Activated T-helper 17 cell treated with anti-CD3 and anti-CD28 coated beads, Interleukin-2, amount 50 U/mL, for 72 hours (primary cell): ENCODE measurements around the gene PTPN4. TPM values are rescaled to one million over a fixed set of nuclear protein-coding genes. Genes with fewer than 3 reads are reported as not detected.
"Not testable (repeated sequence)": the region's sequence is repeated elsewhere in the genome, so short reads cannot be mapped to it uniquely, and the experiment has no call there.

Source experiments
- ATAC-seq: fragments of 150-1000 bp; cut with Tn5 transposase; replicated peaks from 2 replicates; pipeline ENCODE4 v1.10.0; 2021; ENCODE audit warnings: mild to moderate bottlenecking, moderate library complexity
- H3K27ac Mint-ChIP-seq: one replicate; pipeline ENCODE4 v1.8.0; 2022; ENCODE audit warnings: mixed read lengths
- H3K27me3 Mint-ChIP-seq: one replicate; pipeline ENCODE4 v1.8.0; 2022; ENCODE audit warnings: mixed read lengths
- H3K36me3 Mint-ChIP-seq: one replicate; pipeline ENCODE4 v1.8.0; 2022; ENCODE audit warnings: low read depth, mild to moderate bottlenecking, mixed read lengths
- H3K4me1 Mint-ChIP-seq: one replicate; pipeline ENCODE4 v1.8.0; 2022; ENCODE audit warnings: mixed read lengths
- H3K4me3 Mint-ChIP-seq: one replicate; pipeline ENCODE4 v1.8.0; 2022; ENCODE audit warnings: mild to moderate bottlenecking, mixed read lengths
- H3K9me3 Mint-ChIP-seq: one replicate; pipeline ENCODE4 v1.8.0; 2022; ENCODE audit warnings: mixed read lengths
- total RNA-seq, 2 donors: library from RNA; stranded (reverse); gene quantifications; one replicate each; pipeline ENCODE4 v1.2.3, GENCODE V29; 2022

The PTPN4 gene
- total RNA-seq, 2 donors from 2014 or later = 34.9 to 49.4 TPM

- H3K27me3 Mint-ChIP-seq = no peaks in the 10 kb centered on the region
- H3K36me3 Mint-ChIP-seq = no peaks in the 10 kb centered on the region
- no peak for ATAC-seq
- no peak overlapping the region for H3K4me3 Mint-ChIP-seq
- H3K27ac Mint-ChIP-seq = no peak overlapping the region
- H3K4me1 Mint-ChIP-seq = peaks cover 4% of the 10 kb centered on the region
- H3K9me3 Mint-ChIP-seq = no peaks in the 10 kb centered on the region
Measured at GRCh38 chr2:120018549-120018948, 258.8 kb downstream of the PTPN4 start.

GRCh38 chr2:120020554-120020953 is 260.8 kb downstream of the PTPN4 start:
- no peak overlapping the region for H3K4me3 Mint-ChIP-seq
- peaks cover 4% of the 10 kb centered on the region for H3K4me1 Mint-ChIP-seq
- no peak overlapping the region for H3K27ac Mint-ChIP-seq
- H3K36me3 Mint-ChIP-seq = no peaks in the 10 kb centered on the region
- no peak for ATAC-seq
- no peaks in the 10 kb centered on the region for H3K27me3 Mint-ChIP-seq
- no peaks in the 10 kb centered on the region for H3K9me3 Mint-ChIP-seq

- not testable (repeated sequence) for H3K4me3 Mint-ChIP-seq, H3K9me3 Mint-ChIP-seq, ATAC-seq, H3K4me1 Mint-ChIP-seq, H3K27me3 Mint-ChIP-seq, H3K27ac Mint-ChIP-seq, H3K36me3 Mint-ChIP-seq
Measured at GRCh38 chr2:120022505-120022904, 262.8 kb downstream of the PTPN4 start.

GRCh38 chr2:120026890-120027289 is 267.2 kb downstream of the PTPN4 start:
- Mint-ChIP-seq H3K36me3 (no peaks in the 10 kb centered on the region), H3K4me3 (no peak overlapping the region), H3K27me3 (no peaks in the 10 kb centered on the region), H3K4me1 (no peaks in the 10 kb centered on the region), H3K27ac (no peak overlapping the region), H3K9me3 (no peaks in the 10 kb centered on the region)
- ATAC-seq = no peak

GRCh38 chr2:120028795-120029194 is 269.1 kb downstream of the PTPN4 start:
- H3K4me1 Mint-ChIP-seq = no peaks in the 10 kb centered on the region
- no peak overlapping the region for H3K27ac Mint-ChIP-seq
- ATAC-seq = no peak
- H3K27me3 Mint-ChIP-seq = no peaks in the 10 kb centered on the region
- H3K36me3 Mint-ChIP-seq = no peaks in the 10 kb centered on the region
- no peaks in the 10 kb centered on the region for H3K9me3 Mint-ChIP-seq
- H3K4me3 Mint-ChIP-seq = no peak overlapping the region

GRCh38 chr2:120029672-120030640 is 270.2 kb downstream of the PTPN4 start:
- Mint-ChIP-seq H3K4me3 (no peak overlapping the region), H3K27me3 (no peaks in the 10 kb centered on the region), H3K27ac (no peak overlapping the region), H3K9me3 (no peaks in the 10 kb centered on the region), H3K36me3 (no peaks in the 10 kb centered on the region), H3K4me1 (no peaks in the 10 kb centered on the region)
- ATAC-seq = no peak

- no peak overlapping the region for H3K27ac Mint-ChIP-seq
- no peak overlapping the region for H3K4me3 Mint-ChIP-seq
- no peak for ATAC-seq
- no peaks in the 10 kb centered on the region for H3K27me3 Mint-ChIP-seq
- H3K36me3 Mint-ChIP-seq = no peaks in the 10 kb centered on the region
- no peaks in the 10 kb centered on the region for H3K4me1 Mint-ChIP-seq
- no peaks in the 10 kb centered on the region for H3K9me3 Mint-ChIP-seq
Measured at GRCh38 chr2:120032297-120032696, 272.6 kb downstream of the PTPN4 start.

Other genes starting within 250 kb of the PTPN4 start
- gene SCTR, start 235.4 kb upstream of the PTPN4 start, total RNA-seq = not detected
- not detected for gene CFAP221, start 215.5 kb upstream of the PTPN4 start, total RNA-seq
- gene TMEM177, start 80.7 kb upstream of the PTPN4 start, total RNA-seq = 10 to 100 TPM in 1 of 2 donors, 1 to 10 TPM in 1; 7.5 to 11.2 TPM